VCaP (cell line): ENCODE results near the gene CSRP1.

Experiments used
- H3K27ac ChIP-seq: fragments of 450-650 bp; 2 replicates; pipeline ENCODE4 v1.5.1; 2017
- TF ChIP-seq, protein P1 (sequence below): fragments of 450-650 bp; conservative IDR thresholded peaks from 2 replicates; pipeline ENCODE4 v1.5.1; 2017; ENCODE audit warnings: mild to moderate bottlenecking, moderate library complexity

The CSRP1 gene

DNA sequence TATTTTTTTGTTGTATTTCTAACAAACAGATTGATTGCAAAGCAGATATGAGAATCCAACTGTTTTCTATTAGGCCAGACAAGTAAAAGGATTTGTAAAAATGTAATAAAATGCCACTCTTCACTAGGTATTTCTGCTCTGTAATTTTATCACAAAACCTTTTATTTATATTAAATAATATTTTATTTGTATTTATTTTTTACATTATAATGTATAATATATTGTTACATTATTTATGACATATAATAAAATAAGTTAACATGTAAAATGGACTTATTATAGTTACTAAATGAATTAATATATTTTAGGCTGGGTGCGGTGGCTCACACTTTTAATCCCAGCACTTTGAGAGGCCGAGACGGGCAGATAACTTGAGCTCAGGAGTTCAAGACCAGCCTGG is 72.7 kb downstream of the CSRP1 start:
- no peak overlapping the region for H3K27ac ChIP-seq
- TF ChIP-seq, protein P1, sequence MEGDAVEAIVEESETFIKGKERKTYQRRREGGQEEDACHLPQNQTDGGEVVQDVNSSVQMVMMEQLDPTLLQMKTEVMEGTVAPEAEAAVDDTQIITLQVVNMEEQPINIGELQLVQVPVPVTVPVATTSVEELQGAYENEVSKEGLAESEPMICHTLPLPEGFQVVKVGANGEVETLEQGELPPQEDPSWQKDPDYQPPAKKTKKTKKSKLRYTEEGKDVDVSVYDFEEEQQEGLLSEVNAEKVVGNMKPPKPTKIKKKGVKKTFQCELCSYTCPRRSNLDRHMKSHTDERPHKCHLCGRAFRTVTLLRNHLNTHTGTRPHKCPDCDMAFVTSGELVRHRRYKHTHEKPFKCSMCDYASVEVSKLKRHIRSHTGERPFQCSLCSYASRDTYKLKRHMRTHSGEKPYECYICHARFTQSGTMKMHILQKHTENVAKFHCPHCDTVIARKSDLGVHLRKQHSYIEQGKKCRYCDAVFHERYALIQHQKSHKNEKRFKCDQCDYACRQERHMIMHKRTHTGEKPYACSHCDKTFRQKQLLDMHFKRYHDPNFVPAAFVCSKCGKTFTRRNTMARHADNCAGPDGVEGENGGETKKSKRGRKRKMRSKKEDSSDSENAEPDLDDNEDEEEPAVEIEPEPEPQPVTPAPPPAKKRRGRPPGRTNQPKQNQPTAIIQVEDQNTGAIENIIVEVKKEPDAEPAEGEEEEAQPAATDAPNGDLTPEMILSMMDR = no peak

DNA sequence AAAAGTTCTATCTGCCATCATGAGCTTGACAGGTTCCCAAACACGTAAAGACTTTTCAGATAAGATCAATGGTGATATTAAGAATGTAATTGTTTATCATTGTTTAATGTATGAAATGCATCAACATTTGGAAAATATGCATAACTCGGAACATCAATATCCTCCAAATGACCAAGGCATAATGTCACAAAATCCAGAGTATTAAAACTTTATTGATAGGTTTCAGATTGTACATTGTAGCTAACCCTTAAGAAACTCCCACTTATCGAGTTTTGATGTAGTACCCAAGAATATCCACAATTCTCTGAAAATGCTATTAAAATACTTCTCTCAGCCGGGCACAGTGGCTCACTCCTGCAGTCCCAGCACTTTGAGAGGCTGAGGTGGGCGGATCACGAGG is 73.3 kb downstream of the CSRP1 start:
- TF ChIP-seq, protein P1 = no peak
- no peak overlapping the region for H3K27ac ChIP-seq
